ENCODE measurements around the gene PFKFB3.

PFKFB3 gene

GRCh38 chr10:6170638-6171037, 32.1 kb upstream of the PFKFB3 start:
- Histone ChIP-seq H3K36me3 (ENCODE audit: insufficient read depth, low read length) (no peaks in the 10 kb centered on the region), H2AFZ (ENCODE audit: low read depth, low read length) (no peak overlapping the region), H3K4me3 (ENCODE audit: low read length) (no peak overlapping the region), H3K27me3 (ENCODE audit: insufficient read depth, low read length) (no peaks in the 10 kb centered on the region), H3K9me3 (ENCODE audit: low read length) (no peaks in the 10 kb centered on the region), H3K4me1 (ENCODE audit: insufficient read depth, low read length) (no peaks in the 10 kb centered on the region)

- Histone ChIP-seq H3K9me3 (ENCODE audit: low read length) (no peaks in the 10 kb centered on the region), H3K4me1 (ENCODE audit: insufficient read depth, low read length) (no peaks in the 10 kb centered on the region), H2AFZ (ENCODE audit: low read depth, low read length) (no peak overlapping the region), H3K36me3 (ENCODE audit: insufficient read depth, low read length) (no peaks in the 10 kb centered on the region), H3K4me3 (ENCODE audit: low read length) (no peak overlapping the region), H3K27me3 (ENCODE audit: insufficient read depth, low read length) (no peaks in the 10 kb centered on the region)
Observed at GRCh38 chr10:6171881-6172695, 30.6 kb upstream of the PFKFB3 start.

DNA sequence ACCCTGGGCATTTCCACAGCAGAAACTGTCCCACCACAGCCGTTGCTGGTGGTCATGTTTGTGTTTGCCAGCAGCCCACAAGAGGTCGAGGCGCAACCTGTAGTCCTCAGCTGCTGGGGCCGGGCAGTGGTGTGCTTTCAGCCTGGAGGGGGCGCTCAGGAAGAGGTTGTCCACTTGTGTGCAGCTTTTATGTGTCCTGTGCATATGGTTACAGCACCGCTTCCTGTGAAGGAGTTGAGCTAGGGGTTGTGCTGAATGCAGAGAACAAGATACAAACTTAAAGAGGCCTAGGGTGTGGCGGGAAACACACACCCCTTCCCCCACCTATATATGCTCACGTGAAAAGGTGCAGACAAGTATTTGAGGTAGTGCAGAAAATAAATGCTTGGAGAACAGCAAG, 29.5 kb upstream of the PFKFB3 start:
- Histone ChIP-seq H3K4me3 (ENCODE audit: low read length) (no peak overlapping the region), H3K9me3 (ENCODE audit: low read length) (no peaks in the 10 kb centered on the region), H3K4me1 (ENCODE audit: insufficient read depth, low read length) (no peaks in the 10 kb centered on the region), H3K27me3 (ENCODE audit: insufficient read depth, low read length) (no peaks in the 10 kb centered on the region), H2AFZ (ENCODE audit: low read depth, low read length) (no peak overlapping the region), H3K36me3 (ENCODE audit: insufficient read depth, low read length) (no peaks in the 10 kb centered on the region)

- Histone ChIP-seq H3K9me3 (ENCODE audit: low read length) (no peaks in the 10 kb centered on the region), H3K4me3 (ENCODE audit: low read length) (no peak overlapping the region), H2AFZ (ENCODE audit: low read depth, low read length) (no peak overlapping the region), H3K4me1 (ENCODE audit: insufficient read depth, low read length) (no peaks in the 10 kb centered on the region), H3K36me3 (ENCODE audit: insufficient read depth, low read length) (no peaks in the 10 kb centered on the region), H3K27me3 (ENCODE audit: insufficient read depth, low read length) (no peaks in the 10 kb centered on the region)
Observed at GRCh38 chr10:6174201-6174874, 28.4 kb upstream of the PFKFB3 start.

- Histone ChIP-seq H3K4me1 (ENCODE audit: insufficient read depth, low read length) (no peaks in the 10 kb centered on the region), H3K36me3 (ENCODE audit: insufficient read depth, low read length) (no peaks in the 10 kb centered on the region), H2AFZ (ENCODE audit: low read depth, low read length) (no peak overlapping the region), H3K4me3 (ENCODE audit: low read length) (no peak overlapping the region), H3K9me3 (ENCODE audit: low read length) (no peaks in the 10 kb centered on the region), H3K27me3 (ENCODE audit: insufficient read depth, low read length) (no peaks in the 10 kb centered on the region)
Observed at GRCh38 chr10:6175329-6176055, 27.2 kb upstream of the PFKFB3 start.

DNA sequence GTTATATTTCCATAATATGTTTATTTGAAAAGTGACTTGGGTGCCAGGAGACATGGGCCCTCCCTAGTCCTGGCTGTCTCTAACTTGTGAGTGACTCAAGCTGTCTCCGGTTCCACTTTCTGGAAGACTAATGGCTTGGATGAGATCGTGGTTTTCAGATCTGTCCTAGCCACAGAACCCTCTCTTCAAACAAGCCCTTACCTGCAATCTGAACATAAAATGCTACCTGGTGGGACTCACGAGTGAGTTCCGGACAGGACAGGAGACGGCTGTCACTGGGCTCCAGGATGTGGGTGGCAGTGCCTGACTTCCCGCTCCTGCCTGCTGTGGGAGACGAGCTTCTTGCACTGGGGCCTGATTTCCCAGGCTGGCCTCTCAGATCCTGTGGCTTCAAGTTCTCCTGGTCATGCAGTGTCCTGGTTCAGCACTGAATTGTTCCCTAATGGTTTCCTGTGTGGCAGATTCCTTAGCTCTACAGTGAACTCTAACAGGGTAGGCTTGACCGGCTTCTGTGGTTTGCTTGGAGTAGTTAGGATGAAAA, 26.0 kb upstream of the PFKFB3 start:
- Histone ChIP-seq H3K4me1 (ENCODE audit: insufficient read depth, low read length) (no peaks in the 10 kb centered on the region), H2AFZ (ENCODE audit: low read depth, low read length) (no peak overlapping the region), H3K4me3 (ENCODE audit: low read length) (no peak overlapping the region), H3K9me3 (ENCODE audit: low read length) (no peaks in the 10 kb centered on the region), H3K27me3 (ENCODE audit: insufficient read depth, low read length) (no peaks in the 10 kb centered on the region), H3K36me3 (ENCODE audit: insufficient read depth, low read length) (no peaks in the 10 kb centered on the region)

DNA sequence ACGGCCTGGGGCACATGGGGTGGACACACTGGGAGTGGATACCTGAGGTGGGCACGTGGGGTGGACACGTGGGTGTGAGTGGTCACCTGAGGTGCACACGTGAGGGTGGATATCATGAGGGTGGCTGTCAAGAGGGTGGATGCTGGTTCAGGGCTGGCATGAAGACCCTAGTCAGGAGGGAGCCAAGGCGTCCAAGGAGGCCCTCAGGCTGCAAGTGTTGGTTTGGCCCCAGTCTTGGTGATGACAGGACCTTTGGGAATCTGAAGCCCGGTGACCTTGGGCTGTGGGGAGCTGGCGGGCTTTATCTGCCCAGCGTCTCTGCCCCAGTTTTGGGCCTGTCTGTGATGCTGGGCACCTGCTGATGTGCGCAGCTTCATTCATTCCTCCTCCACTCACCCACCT, 24.9 kb upstream of the PFKFB3 start:
- Histone ChIP-seq H3K4me3 (ENCODE audit: low read length) (no peak overlapping the region), H3K36me3 (ENCODE audit: insufficient read depth, low read length) (no peaks in the 10 kb centered on the region), H2AFZ (ENCODE audit: low read depth, low read length) (no peak overlapping the region), H3K9me3 (ENCODE audit: low read length) (no peaks in the 10 kb centered on the region), H3K4me1 (ENCODE audit: insufficient read depth, low read length) (no peaks in the 10 kb centered on the region), H3K27me3 (ENCODE audit: insufficient read depth, low read length) (no peaks in the 10 kb centered on the region)

GRCh38 chr10:6178581-6178980, 24.2 kb upstream of the PFKFB3 start:
- no peak overlapping the region for H2AFZ ChIP-seq (ENCODE audit: low read depth, low read length)
- no peaks in the 10 kb centered on the region for H3K36me3 ChIP-seq (ENCODE audit: insufficient read depth, low read length)
- H3K4me1 ChIP-seq (ENCODE audit: insufficient read depth, low read length): no peaks in the 10 kb centered on the region
- H3K27me3 ChIP-seq (ENCODE audit: insufficient read depth, low read length): no peaks in the 10 kb centered on the region
- H3K4me3 ChIP-seq (ENCODE audit: low read length): no peak overlapping the region
- no peaks in the 10 kb centered on the region for H3K9me3 ChIP-seq (ENCODE audit: low read length)

DNA sequence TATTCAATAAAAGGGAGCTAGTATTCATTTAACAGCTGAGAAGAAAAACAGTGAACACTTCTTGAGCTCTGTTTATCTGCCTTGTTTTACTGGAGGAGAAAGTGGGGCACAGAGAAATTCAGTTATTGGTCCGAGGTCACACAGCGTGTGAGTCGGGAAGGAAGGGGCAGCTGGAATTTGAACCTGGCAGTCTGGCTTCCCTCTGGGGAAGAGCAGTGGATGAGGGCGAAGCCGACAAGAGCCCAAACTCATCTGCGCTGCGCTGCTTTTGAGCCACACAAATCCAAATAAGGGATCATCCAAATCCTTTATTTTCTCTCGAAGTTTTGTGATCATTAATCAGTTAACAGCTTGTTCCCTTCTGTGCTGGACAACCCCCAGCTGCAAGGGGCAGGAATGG, 23.7 kb upstream of the PFKFB3 start:
- Histone ChIP-seq H3K27me3 (ENCODE audit: insufficient read depth, low read length) (no peaks in the 10 kb centered on the region), H3K9me3 (ENCODE audit: low read length) (no peaks in the 10 kb centered on the region), H3K36me3 (ENCODE audit: insufficient read depth, low read length) (no peaks in the 10 kb centered on the region), H2AFZ (ENCODE audit: low read depth, low read length) (no peak overlapping the region), H3K4me1 (ENCODE audit: insufficient read depth, low read length) (no peaks in the 10 kb centered on the region), H3K4me3 (ENCODE audit: low read length) (no peak overlapping the region)

DNA sequence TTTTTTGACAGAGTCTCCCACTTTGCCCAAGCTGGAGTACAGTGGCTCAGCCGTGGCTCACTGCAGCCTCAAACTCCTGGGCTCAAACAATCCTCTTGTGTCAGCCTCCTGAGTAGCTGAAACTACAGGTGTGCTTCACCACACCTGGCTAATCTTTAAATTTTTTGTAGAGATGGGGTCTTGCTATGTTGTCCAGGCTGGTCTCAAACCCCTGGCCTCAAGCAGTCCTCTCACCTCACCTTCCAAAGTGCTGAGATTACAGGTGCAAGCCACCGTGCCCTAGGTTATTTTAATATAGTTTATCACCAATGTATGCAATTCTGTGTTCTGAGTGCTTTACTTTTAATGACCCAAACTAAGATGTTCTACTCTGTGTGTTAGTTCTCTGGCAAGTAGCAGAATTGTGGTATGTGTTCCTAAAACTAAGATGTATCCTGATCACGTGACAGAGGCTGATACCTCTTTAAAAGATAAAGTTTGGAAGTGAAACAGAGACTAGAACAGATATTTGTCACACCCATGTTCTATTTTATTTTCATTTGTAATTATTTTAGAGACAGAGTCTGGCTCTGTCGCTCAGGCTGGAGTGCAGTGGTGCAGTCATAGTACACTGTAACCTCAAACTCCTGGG, 22.1 kb upstream of the PFKFB3 start:
- H3K27me3 ChIP-seq (ENCODE audit: insufficient read depth, low read length): no peaks in the 10 kb centered on the region
- no peaks in the 10 kb centered on the region for H3K36me3 ChIP-seq (ENCODE audit: insufficient read depth, low read length)
- H3K9me3 ChIP-seq (ENCODE audit: low read length): no peaks in the 10 kb centered on the region
- H3K4me1 ChIP-seq (ENCODE audit: insufficient read depth, low read length): no peaks in the 10 kb centered on the region
- no peak overlapping the region for H2AFZ ChIP-seq (ENCODE audit: low read depth, low read length)
- H3K4me3 ChIP-seq (ENCODE audit: low read length): no peak overlapping the region

DNA sequence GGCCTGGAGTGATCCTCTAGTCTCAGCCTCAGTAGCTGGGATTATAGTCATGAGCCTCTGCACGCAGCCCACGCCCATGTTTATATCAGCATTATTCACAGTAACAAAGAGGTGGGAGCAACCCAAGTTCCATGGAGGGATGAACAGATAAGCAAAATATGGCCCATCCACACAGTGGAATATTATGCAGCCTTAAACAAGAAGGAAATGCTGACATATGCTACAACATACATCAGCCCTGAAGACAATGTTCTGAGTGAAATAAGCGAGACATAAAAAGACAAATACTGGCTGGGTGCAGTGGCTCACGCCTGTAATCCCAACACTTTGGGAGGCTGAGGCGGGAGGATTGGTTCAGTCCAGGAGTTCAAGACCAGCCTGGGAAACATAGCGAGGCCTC, 21.5 kb upstream of the PFKFB3 start:
- H3K9me3 ChIP-seq (ENCODE audit: low read length): no peaks in the 10 kb centered on the region
- H2AFZ ChIP-seq (ENCODE audit: low read depth, low read length): no peak overlapping the region
- no peaks in the 10 kb centered on the region for H3K27me3 ChIP-seq (ENCODE audit: insufficient read depth, low read length)
- no peaks in the 10 kb centered on the region for H3K4me1 ChIP-seq (ENCODE audit: insufficient read depth, low read length)
- H3K36me3 ChIP-seq (ENCODE audit: insufficient read depth, low read length): no peaks in the 10 kb centered on the region
- H3K4me3 ChIP-seq (ENCODE audit: low read length): no peak overlapping the region

- Histone ChIP-seq H3K4me1 (ENCODE audit: insufficient read depth, low read length) (no peaks in the 10 kb centered on the region), H3K36me3 (ENCODE audit: insufficient read depth, low read length) (no peaks in the 10 kb centered on the region), H3K9me3 (ENCODE audit: low read length) (no peaks in the 10 kb centered on the region), H2AFZ (ENCODE audit: low read depth, low read length) (no peak overlapping the region), H3K27me3 (ENCODE audit: insufficient read depth, low read length) (no peaks in the 10 kb centered on the region), H3K4me3 (ENCODE audit: low read length) (no peak overlapping the region)
Observed at GRCh38 chr10:6182454-6183098, 20.2 kb upstream of the PFKFB3 start.
